ENCODE measurements around the gene CCSER1. TPM values are rescaled to one million over a fixed set of nuclear protein-coding genes. Genes with fewer than 3 reads are reported as not detected.

CCSER1 gene
- total RNA-seq, 1 experiment from 2014 or later: 10.1 TPM

DNA sequence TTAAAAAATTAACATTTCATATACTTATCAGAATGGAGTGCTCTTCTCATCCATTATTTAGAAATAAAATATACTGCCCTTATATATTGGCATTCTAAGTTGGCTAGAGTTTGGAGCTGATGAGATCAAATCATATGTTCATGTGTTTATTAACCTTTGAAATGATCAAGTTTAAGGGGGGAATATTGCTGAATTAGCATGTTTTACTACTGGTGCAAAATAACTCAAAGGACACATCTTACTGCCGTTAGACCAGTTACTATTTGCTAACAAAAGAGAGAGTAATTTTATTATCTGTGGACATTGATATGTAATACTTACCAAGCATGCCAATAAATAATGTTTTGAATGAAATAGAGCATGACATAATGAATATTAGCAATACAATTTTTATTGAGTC, 901.0 kb downstream of the CCSER1 start:
- Histone ChIP-seq H3K4me1 (no peaks in the 10 kb centered on the region), H3K27ac (no peak overlapping the region), H3K9me3 (replicated peaks) (no peaks in the 10 kb centered on the region), H3K27me3 (no peaks in the 10 kb centered on the region), H3K4me3 (no peak overlapping the region), H3K36me3 (no peaks in the 10 kb centered on the region)
- no peak for DNase-seq

- Histone ChIP-seq H3K9me3 (replicated peaks) (no peaks in the 10 kb centered on the region), H3K4me1 (peaks cover 5% of the 10 kb centered on the region), H3K27ac (no peak overlapping the region), H3K36me3 (no peaks in the 10 kb centered on the region), H3K4me3 (no peak overlapping the region), H3K27me3 (no peaks in the 10 kb centered on the region)
- no peak for DNase-seq
Measured at GRCh38 chr4:91031761-91032160, 904.6 kb downstream of the CCSER1 start.

DNA sequence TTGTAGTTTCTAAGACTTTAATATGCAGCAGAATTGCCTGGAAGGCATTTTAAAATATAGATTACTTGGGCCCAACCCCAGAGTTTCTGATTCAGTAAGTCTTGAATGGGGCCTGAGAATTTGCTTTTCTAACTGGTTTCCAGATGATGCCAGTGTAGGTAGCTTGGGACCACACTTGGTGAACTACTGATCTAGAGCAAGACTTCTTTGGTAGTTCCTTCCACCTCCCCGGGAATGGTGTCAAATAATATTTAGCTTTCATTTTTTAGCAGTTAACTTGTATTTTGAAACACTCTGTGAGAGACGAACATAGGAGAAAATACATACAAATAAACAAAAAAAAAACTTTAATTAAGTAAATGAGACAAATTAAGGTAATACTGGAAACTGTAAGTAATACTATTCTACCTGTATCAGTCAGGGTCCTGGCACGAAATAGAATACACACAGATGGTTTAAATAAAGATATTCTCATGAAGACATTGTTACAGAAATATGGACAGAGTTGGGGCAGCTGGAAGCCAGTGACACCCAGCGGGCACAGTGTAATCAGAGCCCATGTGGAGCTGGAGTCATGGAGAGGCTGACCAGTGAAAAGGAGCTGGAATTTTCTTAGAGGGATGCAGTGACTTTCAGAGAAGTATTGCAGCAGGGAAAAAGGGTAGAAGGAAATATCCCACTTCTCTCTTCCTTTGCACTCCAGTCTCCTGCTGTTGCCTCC, 905.7 kb downstream of the CCSER1 start:
- H3K4me3 ChIP-seq: no peak overlapping the region
- no peaks in the 10 kb centered on the region for H3K36me3 ChIP-seq
- no peaks in the 10 kb centered on the region for H3K9me3 ChIP-seq (replicated peaks)
- peak in 1 of 2 experiments; percentile 9 for DNase-seq
- H3K27ac ChIP-seq: no peak overlapping the region
- H3K4me1 ChIP-seq: peaks cover 5% of the 10 kb centered on the region
- H3K27me3 ChIP-seq: no peaks in the 10 kb centered on the region

DNA sequence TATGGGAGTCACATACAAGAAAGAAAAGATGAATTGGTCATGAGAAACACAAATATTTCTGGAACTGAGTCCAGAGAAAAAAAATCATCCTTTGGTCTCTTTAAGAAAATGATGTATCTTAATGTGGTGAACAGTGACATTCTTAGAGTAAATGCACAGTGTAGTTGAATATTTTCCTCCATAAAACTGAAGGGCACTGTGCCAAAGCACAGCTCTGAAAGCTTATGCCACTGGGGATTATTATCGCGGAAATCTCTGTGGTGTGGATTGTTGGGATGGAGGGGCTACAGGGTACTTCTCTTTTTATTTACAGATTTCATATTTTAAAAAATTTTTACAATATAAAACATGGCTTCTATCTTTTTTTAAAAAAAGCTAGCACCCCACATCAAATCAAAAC, 908.1 kb downstream of the CCSER1 start:
- H3K36me3 ChIP-seq: no peaks in the 10 kb centered on the region
- H3K27me3 ChIP-seq: no peaks in the 10 kb centered on the region
- DNase-seq: peak; percentile 11 to 55
- H3K9me3 ChIP-seq (replicated peaks): no peaks in the 10 kb centered on the region
- no peak overlapping the region for H3K27ac ChIP-seq
- no peak overlapping the region for H3K4me3 ChIP-seq
- peaks cover 5% of the 10 kb centered on the region for H3K4me1 ChIP-seq

- Histone ChIP-seq H3K4me1 (peaks cover 5% of the 10 kb centered on the region), H3K27ac (no peak overlapping the region), H3K9me3 (replicated peaks) (no peaks in the 10 kb centered on the region), H3K36me3 (no peaks in the 10 kb centered on the region; the same call in 1 of the 2 replicates), H3K27me3 (no peaks in the 10 kb centered on the region), H3K4me3 (no peak overlapping the region)
- DNase-seq: no peak
Measured at GRCh38 chr4:91037951-91038350, 910.8 kb downstream of the CCSER1 start.

DNA sequence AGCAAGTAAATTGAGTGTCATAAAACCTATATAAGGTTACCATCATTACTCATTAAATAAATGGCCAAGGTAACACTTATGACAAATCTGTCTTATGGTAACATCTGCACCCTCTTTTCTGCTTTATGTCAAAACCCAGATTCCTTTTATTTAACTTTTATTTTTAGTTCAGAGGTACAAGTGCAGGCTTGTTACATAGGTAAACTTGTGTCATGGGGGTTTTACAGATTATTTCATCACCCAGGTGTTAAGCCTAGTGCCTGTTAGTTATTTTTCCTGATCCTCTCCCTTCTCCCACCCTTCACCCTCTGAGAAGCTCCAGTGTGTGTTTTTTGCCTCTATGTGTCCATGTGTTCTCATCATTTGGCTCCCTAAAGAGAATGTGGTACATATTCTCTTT, 930.7 kb downstream of the CCSER1 start:
- H3K4me1 ChIP-seq: peaks cover 2% of the 10 kb centered on the region; the same call in 1 of the 2 replicates

DNA sequence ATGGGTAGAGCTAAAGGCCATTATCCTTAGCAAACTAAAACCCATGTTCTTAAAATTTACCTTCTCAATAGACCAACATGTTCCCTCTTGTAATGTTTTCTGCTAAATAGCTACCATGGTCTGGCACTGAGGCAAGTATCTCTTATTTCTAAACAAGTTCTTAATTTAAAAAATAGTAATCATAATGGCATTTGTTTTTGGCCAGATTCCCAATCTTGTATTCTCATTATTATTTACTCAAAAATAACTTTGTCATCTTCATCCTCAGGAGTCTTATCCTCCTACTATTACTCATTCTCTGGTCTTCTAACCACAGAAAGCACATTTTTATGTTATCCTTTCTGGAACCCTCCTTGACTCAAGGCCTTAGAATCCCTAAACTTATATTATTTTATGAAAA, 931.2 kb downstream of the CCSER1 start:
- H3K4me3 ChIP-seq: no peak overlapping the region

More for the DNA sequence above, 930.7 kb downstream of the CCSER1 start:
- no peaks in the 10 kb centered on the region; the same call in 1 of the 2 replicates for H3K9me3 ChIP-seq (replicated peaks)
- no peak overlapping the region for H3K4me3 ChIP-seq
- no peak for DNase-seq
- no peaks in the 10 kb centered on the region for H3K27me3 ChIP-seq
- H3K36me3 ChIP-seq: no peaks in the 10 kb centered on the region
- no peak overlapping the region for H3K27ac ChIP-seq

GRCh38 chr4:91064157-91064853, 937.1 kb downstream of the CCSER1 start:
- no peaks in the 10 kb centered on the region for H3K9me3 ChIP-seq (replicated peaks)
- H3K4me3 ChIP-seq: peak overlapping the region; percentile 4
- peak; percentile 99 to 100 for DNase-seq
- no peaks in the 10 kb centered on the region for H3K27me3 ChIP-seq
- H3K36me3 ChIP-seq: no peaks in the 10 kb centered on the region
- peaks cover 34% of the 10 kb centered on the region for H3K4me1 ChIP-seq
- H3K27ac ChIP-seq: peak overlapping the region; percentile 87

More for the DNA sequence above, 931.2 kb downstream of the CCSER1 start:
- DNase-seq: no peak
- peaks cover 7% of the 10 kb centered on the region for H3K4me1 ChIP-seq
- H3K9me3 ChIP-seq (replicated peaks): no peaks in the 10 kb centered on the region; the same call in 1 of the 2 replicates
- H3K27me3 ChIP-seq: no peaks in the 10 kb centered on the region
- no peaks in the 10 kb centered on the region for H3K36me3 ChIP-seq
- H3K27ac ChIP-seq: no peak overlapping the region

DNA sequence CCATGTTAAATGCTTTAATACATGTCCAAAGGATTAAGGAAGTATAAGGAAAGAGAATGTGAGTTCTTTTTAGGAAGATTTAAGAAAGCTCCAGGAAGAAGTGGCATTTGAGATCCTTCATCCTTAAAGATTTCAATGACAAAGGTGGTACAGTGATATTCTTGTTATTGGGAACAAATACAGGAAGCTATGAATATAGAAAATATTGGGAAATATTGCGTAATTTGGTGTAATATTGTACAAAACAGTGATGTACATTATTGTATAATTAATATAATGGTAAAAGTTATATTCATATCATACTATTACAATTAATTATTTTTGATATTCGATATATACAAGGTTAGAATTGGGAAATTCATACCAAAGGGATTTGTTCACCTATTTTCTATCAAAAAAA, 937.9 kb downstream of the CCSER1 start:
- Histone ChIP-seq H3K27ac (peak overlapping the region; percentile 87), H3K27me3 (no peaks in the 10 kb centered on the region), H3K9me3 (replicated peaks) (no peaks in the 10 kb centered on the region), H3K4me3 (peak overlapping the region; percentile 4), H3K4me1 (peaks cover 34% of the 10 kb centered on the region), H3K36me3 (no peaks in the 10 kb centered on the region)
- no peak for DNase-seq

- Histone ChIP-seq H3K4me3 (no peak overlapping the region), H3K27ac (no peak overlapping the region), H3K27me3 (no peaks in the 10 kb centered on the region), H3K4me1 (peaks cover 9% of the 10 kb centered on the region), H3K36me3 (no peaks in the 10 kb centered on the region), H3K9me3 (replicated peaks) (0 out of 2 replicates have a peak, but pooled peaks cover 2% of the 10 kb centered on the region)
- DNase-seq: no peak
Measured at GRCh38 chr4:91070736-91071135, 943.5 kb downstream of the CCSER1 start.

GRCh38 chr4:91076147-91076546, 949.0 kb downstream of the CCSER1 start:
- H3K27me3 ChIP-seq: no peaks in the 10 kb centered on the region
- H3K36me3 ChIP-seq: no peaks in the 10 kb centered on the region
- no peaks in the 10 kb centered on the region for H3K4me1 ChIP-seq
- peaks cover 12% of the 10 kb centered on the region for H3K9me3 ChIP-seq (replicated peaks)
- DNase-seq: no peak
- H3K27ac ChIP-seq: no peak overlapping the region
- no peak overlapping the region for H3K4me3 ChIP-seq

GRCh38 chr4:91085961-91086360, 958.8 kb downstream of the CCSER1 start:
- Histone ChIP-seq H3K9me3 (replicated peaks) (no peaks in the 10 kb centered on the region), H3K27ac (no peak overlapping the region), H3K4me3 (no peak overlapping the region), H3K4me1 (no peaks in the 10 kb centered on the region), H3K27me3 (no peaks in the 10 kb centered on the region), H3K36me3 (no peaks in the 10 kb centered on the region)
- no peak for DNase-seq

- no peak for DNase-seq
- no peak overlapping the region for H3K27ac ChIP-seq
- H3K36me3 ChIP-seq: no peaks in the 10 kb centered on the region
- H3K4me3 ChIP-seq: no peak overlapping the region
- H3K4me1 ChIP-seq: no peaks in the 10 kb centered on the region
- H3K9me3 ChIP-seq (replicated peaks): no peaks in the 10 kb centered on the region
- H3K27me3 ChIP-seq: no peaks in the 10 kb centered on the region
Measured at GRCh38 chr4:91087743-91088142, 960.5 kb downstream of the CCSER1 start.

- no peaks in the 10 kb centered on the region for H3K4me1 ChIP-seq
- no peaks in the 10 kb centered on the region for H3K9me3 ChIP-seq (replicated peaks)
- H3K27ac ChIP-seq: no peak overlapping the region
- H3K4me3 ChIP-seq: no peak overlapping the region
- H3K27me3 ChIP-seq: no peaks in the 10 kb centered on the region
- no peak for DNase-seq
- H3K36me3 ChIP-seq: no peaks in the 10 kb centered on the region
Measured at GRCh38 chr4:91089178-91089577, 962.0 kb downstream of the CCSER1 start.

- H3K9me3 ChIP-seq (replicated peaks): no peaks in the 10 kb centered on the region
- no peaks in the 10 kb centered on the region for H3K4me1 ChIP-seq
- DNase-seq: peak in 1 of 2 experiments; percentile 38
- no peak overlapping the region for H3K27ac ChIP-seq
- no peak overlapping the region for H3K4me3 ChIP-seq
- no peaks in the 10 kb centered on the region for H3K27me3 ChIP-seq
- H3K36me3 ChIP-seq: no peaks in the 10 kb centered on the region
Measured at GRCh38 chr4:91092398-91092980, 965.3 kb downstream of the CCSER1 start.

Measured in SJCRH30 (cell line).